ENCODE data around the gene MTFP1.
"Not testable (repeated sequence)": the region's sequence is repeated elsewhere in the genome, so short reads cannot be mapped to it uniquely, and the experiment has no call there.

MTFP1 gene

DNA sequence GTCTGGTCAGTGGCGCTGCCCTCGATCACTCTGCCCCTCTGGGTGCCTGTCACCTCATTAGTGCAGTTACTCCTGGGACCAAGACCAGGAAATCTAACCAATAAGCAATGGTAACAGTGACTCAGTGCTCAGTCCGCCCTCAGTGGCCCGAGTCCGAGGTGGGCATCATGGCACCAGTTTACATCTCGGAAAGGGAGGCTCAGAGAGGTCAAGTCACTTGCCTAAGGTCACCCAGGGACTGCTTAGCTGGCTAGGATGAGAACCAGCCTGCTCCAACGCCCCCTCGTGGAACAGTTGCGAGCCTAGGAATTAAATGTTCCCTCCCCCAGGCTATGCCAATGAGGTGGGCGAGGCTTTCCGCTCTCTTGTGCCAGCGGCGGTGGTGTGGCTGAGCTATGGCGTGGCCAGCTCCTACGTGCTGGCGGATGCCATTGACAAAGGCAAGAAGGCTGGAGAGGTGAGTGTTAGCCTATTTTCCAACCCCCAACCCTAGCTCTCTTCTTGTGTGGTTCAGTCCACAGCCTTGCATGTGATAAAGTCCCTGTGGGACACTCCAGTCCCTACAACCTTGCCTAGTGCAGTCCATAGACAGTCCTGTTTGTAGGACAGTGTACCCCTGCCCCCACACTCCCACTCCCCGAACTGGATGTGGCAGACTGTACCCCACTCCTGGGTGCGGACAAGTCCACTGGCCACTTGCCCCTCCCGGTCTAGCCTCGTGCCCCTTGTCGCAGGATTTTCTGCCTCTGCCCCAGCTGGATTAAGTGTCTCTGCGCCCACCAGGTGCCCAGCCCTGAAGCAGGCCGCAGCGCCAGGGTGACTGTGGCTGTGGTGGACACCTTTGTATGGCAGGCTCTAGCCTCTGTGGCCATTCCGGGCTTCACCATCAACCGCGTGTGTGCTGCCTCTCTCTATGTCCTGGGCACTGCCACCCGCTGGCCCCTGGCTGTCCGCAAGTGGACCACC lies 1.1 kb downstream of the MTFP1 start:
- peak; percentile 77 to 90 for DNase-seq (ENCODE audit: low read depth in 2 of 2)

DNA sequence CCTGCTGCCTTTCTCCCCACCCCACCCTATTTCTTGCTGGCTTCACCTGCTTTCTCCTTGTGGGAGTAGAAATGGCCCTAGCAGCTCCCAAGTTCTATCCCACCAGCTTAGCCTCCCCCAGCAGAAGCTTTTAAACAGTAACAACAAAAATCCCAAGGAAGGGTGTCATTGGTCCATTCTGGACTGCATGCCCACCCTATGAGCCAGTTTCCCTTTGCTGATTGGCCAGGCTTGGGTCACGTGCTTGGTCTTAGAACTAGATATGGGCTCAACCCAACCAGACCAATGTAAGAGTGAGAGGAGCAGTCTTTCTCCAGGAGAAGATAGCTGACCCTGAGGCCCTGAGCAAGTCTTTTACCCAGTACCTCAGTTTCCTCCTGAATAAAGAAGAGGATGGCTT lies 2.3 kb downstream of the MTFP1 start:
- DNase-seq (ENCODE audit: low read depth in 2 of 2): no peak

DNA sequence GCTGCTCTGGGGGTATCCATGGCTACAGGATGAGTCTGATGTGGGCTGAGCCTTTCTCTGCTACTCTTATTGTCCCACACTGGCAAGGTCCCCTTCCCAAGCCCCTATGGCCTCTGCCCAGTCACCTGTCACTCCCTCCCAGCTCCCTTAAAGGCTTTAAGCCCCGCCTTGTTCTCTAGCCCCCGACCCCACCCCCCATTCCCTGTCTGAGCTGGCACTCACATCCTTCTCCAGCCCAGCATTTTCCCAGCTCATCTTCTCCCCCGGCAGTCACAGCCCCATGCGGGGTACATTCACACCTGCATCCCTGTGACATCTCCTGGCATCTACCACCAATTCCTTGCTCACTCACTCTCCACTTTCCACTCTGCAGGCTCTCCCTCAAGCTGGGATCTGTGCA lies 4.3 kb downstream of the MTFP1 start:
- no peak for DNase-seq (ENCODE audit: low read depth in 2 of 2)

DNA sequence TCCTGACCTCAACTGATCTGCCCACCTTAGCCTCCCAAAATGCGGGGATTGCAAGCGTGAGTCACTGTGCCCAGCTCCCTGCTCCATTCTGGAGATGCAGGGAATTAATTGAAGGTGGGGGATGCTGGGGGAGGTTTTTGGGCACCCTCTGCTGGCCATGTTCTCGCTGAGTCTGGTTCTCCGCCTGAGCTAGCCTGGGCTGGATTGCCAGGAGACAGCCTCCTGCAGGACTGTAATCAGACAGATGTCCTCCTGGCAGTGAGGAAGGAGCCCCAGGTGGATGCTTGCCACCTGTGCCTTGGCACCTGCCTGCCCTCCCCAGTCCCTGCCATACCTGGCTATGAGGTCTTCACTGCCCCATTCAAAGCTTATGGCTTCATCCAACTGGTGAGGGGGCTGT lies 5.4 kb downstream of the MTFP1 start:
- no peak for DNase-seq (ENCODE audit: low read depth in 2 of 2)

DNA sequence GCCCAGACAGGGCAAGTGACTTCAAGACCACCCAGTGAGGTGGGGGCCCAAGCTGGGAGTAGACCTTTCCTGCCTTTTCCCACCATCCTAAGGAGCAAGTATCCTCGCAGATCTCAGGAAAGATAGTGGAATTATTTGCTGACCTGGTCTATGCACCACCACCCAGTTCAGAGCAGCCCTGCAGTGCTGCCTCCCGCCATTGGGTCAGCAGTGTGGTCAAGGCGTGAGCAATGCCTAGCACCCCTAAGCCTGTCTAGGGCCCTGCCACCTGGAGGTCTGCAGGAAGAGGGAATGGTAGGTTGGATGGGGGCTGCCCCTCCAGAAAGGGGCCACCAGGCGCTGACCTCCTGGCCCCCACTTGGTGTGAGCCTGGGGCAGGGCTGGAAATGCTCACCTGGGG lies 6.5 kb downstream of the MTFP1 start:
- no peak for DNase-seq (ENCODE audit: low read depth in 2 of 2)

DNA sequence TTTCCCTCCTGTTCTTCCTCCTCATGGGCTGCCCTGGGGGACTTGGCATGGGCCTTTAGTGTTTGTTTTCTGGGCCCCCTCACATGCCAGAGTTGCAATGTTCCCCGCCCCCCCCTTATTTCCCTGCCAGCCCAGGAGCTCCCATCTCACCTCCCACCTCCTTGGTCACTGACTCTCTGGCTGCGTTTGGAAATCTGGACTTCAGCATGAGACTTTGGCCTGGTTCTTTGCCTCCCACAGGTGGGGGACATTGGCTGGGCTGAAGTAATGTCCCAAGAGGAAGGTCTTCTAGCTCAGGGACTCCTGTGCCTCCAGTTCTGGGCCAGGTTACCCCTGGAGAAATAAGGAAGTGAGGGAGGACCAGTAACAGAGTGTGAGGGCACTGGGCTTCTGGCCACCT lies 7.0 kb downstream of the MTFP1 start:
- no peak for DNase-seq (ENCODE audit: low read depth in 2 of 2)

DNA sequence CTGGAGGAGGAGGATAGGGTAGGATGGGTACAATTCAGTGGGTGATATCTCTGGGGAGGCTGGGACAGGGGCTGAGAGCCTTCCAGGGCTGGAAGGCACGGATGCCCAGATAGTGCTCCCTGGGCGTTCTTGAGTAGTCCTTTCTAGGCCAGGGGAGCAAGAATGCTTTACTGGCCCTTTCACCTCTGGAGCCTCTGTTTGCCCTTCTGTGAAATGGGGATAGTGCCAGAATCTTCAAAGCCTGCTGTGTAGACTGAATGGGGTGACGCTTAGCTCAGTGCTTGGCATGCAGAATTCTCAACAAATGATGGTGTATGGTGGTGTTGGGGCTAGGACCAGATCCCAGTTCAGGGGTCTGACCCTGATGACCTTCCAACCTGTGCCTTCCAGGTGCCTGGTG lies 7.7 kb downstream of the MTFP1 start:
- no peak for DNase-seq (ENCODE audit: low read depth in 2 of 2)

DNA sequence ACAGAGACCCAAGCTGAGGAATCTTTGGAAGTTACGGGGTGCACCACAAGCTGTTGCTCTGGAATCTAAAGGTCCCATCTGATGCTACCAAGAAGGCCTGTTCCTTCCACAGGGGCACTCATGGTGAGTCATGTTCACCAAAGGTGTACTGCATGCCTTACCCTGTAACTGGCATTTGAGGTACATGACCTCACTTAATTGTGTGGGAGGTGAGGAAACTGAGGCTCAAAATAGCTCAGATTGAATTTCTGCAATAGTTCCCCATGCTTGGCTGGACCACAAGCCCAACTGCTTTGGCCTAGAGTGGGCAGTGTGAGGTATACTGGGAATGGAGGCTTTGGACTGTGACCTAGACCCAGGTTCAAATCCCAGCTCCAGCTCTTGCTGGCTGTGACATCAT lies 8.2 kb downstream of the MTFP1 start:
- DNase-seq (ENCODE audit: low read depth in 2 of 2): no peak

DNA sequence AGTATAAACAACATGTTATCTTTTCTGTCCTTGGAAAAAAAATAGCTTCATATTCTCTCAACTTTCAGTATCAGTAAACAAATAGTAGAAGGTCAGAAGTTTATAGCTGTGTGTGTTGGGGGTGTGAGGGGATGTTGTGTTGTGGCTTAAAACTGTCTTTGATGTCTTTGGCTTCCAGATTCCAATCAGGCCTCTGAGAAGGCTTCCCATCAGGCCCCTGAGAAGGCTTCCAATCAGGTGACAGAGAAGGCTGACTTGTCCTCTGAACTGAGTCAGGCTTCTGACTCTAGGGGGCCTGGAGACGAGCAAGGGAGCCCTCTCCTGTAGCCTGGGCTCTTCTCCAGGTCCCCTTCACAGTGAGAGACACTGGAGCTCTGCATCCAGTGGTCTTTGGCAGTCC lies 9.3 kb downstream of the MTFP1 start:
- no peak for DNase-seq (ENCODE audit: low read depth in 2 of 2)

DNA sequence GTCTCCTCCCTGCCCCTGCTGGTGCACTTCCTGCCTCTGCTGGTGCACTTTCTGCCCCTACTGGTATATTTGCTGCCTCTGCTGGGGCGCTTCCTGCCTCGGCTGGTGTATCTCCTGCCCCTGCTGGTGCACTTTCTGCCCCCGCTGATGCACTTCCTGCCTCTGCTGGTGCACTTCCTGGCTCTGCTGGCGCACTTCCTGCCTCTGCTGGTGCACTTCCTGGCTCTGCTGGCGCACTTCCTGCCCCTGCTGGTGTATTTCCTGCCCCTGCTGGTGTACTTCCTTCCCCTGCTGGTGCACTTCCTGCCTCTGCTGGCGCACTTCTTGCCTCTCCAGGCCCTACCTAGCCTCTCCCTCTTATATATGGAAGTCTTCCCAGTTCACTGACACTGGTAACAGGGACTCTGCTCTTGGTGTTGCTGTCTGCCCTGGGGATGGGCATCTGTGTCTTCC lies 10.1 kb downstream of the MTFP1 start:
- DNase-seq (ENCODE audit: low read depth in 2 of 2): peak; percentile 52 to 59

DNA sequence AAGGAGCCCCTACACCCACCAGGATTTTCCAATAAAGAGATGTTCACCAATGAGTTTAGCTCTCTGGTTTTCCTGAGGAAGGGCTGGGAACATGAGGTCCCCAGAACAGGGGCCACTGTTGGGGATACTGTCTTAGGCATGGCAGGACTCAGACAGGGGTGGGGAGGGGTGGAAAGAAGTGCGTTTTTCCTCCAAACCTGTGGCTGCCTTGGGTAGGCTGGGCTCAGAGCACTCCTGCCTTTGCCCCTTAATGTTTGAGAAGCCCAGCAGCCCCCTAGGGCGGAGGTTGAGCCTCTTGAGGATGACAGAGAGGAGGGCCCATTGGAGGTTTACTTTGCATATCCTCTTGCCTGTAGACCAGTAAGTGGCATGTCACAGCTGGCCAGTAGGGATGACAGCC lies 10.6 kb downstream of the MTFP1 start:
- no peak for DNase-seq (ENCODE audit: low read depth in 2 of 2)

DNA sequence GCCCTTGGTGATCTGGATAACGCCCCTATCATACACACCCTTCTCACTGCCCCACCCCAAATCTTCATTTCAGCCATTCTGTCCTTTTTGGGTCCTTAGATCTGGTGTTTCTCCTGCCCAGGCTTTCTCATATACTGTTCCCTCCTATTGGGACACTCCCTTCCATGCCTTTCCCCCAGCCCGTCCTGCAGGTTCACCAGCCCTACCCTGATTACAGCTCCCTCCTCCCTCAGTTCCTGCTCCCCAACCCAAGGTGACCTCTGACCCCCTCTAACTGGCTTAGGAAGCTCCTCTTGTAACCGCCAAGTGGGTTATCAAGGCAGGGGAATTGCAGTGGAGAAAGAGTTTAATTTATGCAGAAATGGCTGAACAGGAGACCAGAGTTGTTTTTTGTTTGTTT lies 13.0 kb downstream of the MTFP1 start:
- DNase-seq (ENCODE audit: low read depth in 2 of 2): no peak

DNA sequence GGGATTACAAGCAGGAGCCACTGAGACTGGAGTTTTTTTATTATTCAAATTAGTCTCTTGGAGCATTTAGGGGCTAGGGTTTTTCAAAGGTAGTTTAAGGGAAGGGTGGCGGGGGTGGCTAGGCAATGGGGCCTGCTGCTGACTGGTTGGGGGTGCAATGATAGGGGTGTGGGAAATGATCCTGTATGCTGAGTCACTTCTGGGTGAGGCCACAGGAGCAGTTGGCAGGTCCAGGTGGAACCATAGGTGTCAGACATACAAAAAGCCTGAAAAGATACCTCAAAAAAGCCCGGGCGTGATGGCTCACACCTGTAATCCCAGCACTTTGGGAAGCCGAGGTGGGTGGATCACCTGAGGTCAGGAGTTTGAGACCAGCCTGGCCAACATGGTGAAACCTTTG lies 13.7 kb downstream of the MTFP1 start:
- no peak for DNase-seq (ENCODE audit: low read depth in 2 of 2)

DNA sequence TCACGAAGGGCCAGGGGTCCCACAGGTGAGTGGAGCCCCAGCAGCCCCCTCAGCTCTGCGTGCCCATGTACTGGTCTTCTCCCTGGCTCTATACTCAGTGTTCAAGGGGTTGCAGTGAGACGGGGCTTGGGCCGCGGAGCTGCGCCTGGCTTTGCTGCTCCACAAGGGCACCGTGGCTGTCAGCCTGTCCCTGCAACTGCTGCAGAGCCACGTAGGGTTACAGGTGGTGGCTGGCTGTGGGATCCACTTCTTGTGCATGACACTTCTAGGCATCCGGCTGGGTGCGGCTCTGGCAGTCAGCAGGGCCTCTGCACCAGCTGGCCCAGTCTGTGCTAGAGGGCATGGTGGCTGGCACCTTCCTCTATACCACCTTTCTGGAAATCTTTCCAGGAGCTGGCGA lies 14.3 kb downstream of the MTFP1 start:
- DNase-seq (ENCODE audit: low read depth in 2 of 2): no peak

DNA sequence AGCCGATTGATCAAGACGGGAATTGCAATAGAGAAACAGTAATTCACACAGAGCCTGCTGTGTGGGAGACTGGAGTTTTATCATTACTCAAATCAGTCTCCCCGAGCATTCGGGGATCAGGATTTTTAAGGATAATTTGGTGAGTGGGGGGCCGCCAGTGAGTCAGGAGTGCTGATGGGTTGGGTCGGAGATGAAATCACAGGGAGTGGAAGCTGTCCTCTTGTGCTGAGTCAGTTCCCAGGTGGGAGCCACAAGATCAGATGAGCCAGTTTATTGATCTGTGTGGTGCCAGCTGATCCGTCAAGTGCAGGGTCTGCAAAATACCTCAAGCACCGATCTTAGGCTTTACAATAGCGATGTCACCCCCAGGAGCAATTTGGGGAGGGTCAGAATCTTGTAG lies 15.5 kb downstream of the MTFP1 start:
- no peak for DNase-seq (ENCODE audit: low read depth in 2 of 2)

DNA sequence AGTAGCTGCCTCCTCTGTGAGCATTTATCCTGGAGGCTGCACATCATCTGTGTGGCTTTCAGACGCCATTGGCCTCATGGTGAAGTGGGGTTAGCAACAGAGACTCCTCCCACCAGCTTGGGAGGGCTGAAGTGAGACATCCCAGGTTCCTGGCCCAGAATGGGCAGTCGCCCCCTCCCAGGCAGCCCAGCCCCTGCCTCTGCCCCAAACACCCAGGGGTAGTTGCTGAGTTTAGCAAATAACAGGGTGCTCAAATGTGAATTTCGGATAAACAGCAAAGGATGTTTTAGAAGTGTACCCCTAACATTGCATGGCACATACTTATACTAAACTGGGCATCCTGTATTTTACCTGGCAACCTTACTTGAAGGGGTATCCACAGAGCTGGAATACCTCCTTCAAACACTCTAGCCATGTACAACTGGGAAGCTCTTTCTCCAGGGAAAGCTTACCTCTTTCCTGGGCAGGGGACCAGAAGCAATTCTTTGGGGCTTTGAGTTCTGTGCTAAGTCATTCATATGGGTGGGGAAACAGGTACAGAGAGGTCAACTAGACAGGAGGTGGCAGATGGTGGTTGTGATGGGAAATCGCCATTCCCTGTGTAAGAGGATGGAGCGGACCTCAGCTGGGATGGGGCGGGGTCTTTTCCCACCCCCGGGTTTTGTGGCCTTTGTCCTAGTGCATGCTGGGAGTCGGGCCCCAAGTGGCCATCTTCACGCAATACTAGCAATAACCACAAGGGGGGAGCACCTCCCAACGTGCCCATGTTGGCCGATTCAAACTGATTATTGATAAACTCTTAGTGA lies 19.3 kb downstream of the MTFP1 start:
- DNase-seq (ENCODE audit: low read depth in 2 of 2): peak; percentile 45

DNA sequence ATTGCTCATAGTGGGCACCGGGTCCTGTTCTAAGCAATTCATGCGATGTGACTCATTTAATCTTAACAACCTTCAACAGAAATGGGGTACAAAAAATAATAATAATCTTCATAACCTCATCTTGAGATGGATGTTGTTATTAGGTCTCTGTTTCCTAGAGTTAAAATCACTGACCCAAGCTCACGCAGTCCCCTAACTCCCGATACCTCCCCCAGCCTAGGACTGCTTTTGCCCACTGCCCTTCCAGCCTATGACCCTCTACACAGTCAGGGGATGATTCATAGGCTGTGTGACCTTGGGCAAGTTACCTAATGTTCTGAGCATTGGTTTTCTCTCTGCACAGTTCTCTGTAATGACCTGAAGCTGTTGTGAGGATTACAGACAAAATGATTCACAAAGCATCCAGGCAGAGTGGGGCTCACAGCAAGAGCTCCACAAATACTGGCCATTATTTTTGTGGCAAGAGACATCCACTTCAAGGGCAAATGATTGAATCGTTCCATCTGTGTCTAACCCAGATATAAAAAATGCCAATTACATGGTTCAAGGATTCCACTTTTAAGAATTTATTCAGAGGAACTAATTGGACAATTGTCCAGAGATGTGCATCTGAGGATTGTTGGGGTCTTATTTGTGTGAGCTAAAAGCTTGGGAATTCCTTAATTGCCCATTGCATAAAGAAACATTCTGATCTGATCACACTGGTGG lies 20.0 kb downstream of the MTFP1 start:
- no peak for DNase-seq (ENCODE audit: low read depth in 2 of 2)

DNA sequence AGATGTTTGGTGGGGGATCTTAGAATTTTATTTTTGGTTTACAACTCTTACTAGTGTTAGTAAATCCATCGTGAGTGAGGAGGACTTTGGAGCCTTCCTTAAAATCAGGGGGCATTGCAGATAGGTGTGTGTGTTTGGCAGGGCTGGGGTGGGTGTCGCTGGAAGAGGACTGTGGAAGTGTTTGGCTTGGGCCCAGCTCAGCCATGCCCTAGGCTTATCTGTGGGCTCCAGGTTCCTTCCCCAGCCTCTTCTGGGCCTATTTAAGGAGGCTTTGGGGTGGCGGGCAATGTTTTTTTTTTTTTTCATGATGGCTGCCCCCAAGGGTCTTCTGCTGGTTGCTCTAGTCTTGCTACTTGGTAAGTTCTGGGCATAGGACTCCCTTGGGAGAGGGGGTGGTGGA lies 22.1 kb downstream of the MTFP1 start:
- DNase-seq (ENCODE audit: low read depth in 2 of 2): no peak

DNA sequence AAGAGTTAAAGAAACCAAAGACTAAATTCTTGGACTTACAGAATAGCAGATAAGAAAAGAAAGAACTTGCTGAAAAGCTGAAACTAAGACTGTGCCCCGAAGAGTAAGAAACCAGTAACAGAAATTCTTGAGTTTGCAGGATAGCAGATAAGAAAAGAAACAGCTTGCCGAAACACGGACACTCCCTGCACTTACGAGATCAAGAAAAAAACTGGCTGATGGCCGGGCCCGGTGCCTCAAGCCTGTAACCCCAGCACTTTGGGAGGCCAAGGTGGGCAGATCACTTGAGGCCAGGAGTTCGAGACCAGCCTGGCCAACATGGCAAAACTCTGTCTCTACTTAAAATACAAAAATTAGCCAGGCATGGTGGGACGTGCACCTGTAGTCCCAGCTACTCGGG lies 25.9 kb downstream of the MTFP1 start:
- DNase-seq (ENCODE audit: low read depth in 2 of 2): not testable (repeated sequence)

DNA sequence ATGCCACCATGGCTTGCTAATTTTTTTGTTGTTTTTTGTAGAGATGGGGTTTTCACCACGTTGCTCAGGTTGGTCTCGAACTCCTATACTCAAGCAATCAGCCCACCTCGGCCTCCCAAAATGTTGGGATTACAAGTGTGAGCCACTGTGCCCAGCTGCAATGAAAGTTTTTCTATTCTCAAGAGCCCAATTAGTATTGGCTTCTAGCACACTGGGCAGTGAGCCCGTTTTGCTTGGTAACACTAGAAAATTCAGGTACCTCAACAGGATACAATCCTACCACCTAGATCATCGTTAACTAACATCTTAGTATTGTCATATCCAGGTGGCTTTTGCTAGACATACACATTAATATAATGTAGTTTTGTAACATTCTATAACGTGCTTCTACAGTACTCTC lies 27.3 kb downstream of the MTFP1 start:
- DNase-seq (ENCODE audit: low read depth in 2 of 2): no peak

DNA sequence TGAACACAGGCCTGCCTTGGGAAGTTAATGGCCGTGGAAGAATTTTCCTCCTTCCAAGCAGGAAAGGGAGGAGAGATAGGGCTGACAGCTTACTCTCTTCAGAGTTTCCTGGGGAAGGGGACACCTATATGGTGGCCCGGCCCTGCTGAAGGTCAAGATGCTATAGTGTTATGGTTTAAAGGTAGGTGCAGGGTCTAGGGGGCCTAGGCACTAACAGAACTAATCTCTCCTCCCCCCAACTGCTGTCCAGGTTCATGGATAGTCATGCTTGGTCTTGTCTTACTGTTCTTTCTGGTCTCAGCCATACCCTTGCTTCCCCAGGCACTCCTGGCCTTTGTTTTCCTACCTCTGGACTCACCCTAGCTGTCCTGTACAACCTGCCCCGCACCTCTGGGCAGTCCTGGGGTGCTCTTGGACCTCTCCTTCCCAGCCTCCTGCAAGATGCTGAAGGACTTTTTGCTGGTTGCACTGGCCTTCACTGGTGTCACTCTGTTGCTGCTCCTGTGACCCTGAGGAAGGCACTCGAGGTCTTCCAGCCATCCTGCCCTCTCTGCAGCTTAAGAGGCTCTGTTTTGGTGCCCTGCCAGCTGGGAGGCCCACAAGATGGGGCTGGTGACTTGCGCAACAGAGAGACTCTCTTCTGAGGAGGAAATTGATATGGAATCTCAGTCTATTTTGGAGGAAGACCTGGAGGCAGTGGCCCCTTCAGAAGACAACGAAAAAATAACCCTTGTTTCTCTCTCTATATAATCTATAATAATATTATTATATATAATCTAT lies 28.4 kb downstream of the MTFP1 start:
- no peak for DNase-seq (ENCODE audit: low read depth in 2 of 2)
